ENCODE measurements around the gene GNPTAB.
"Not testable (repeated sequence)": the region's sequence is repeated elsewhere in the genome, so short reads cannot be mapped to it uniquely, and the experiment has no call there.

Gene GNPTAB

GRCh38 chr12:101852998-101853397 is 22.2 kb upstream of the GNPTAB start:
- no peak for DNase-seq (ENCODE audit: low read depth, low spot score)

GRCh38 chr12:101850199-101850598 is 19.4 kb upstream of the GNPTAB start:
- DNase-seq (ENCODE audit: low read depth, low spot score): no peak

GRCh38 chr12:101847325-101847724 is 16.6 kb upstream of the GNPTAB start:
- no peak for DNase-seq (ENCODE audit: low read depth, low spot score)

- DNase-seq (ENCODE audit: low read depth, low spot score): no peak
Measured at GRCh38 chr12:101845137-101845711, 14.5 kb upstream of the GNPTAB start.

- no peak for DNase-seq (ENCODE audit: low read depth, low spot score)
Measured at GRCh38 chr12:101841069-101841468, 10.3 kb upstream of the GNPTAB start.

- DNase-seq (ENCODE audit: low read depth, low spot score): peak; percentile 60
Measured at GRCh38 chr12:101839324-101840283, 8.8 kb upstream of the GNPTAB start.

GRCh38 chr12:101838628-101839323 is 8.0 kb upstream of the GNPTAB start:
- no peak for DNase-seq (ENCODE audit: low read depth, low spot score)

- no peak for DNase-seq (ENCODE audit: low read depth, low spot score)
Measured at GRCh38 chr12:101832030-101832429, 1.3 kb upstream of the GNPTAB start.

GRCh38 chr12:101829639-101830366 is 956 bp downstream of the GNPTAB start:
- DNase-seq (ENCODE audit: low read depth, low spot score): no peak

- DNase-seq (ENCODE audit: low read depth, low spot score): no peak
Measured at GRCh38 chr12:101828463-101829196, 2.1 kb downstream of the GNPTAB start.

GRCh38 chr12:101826766-101827368 is 3.9 kb downstream of the GNPTAB start:
- DNase-seq (ENCODE audit: low read depth, low spot score): no peak

- DNase-seq (ENCODE audit: low read depth, low spot score): peak; percentile 36
Measured at GRCh38 chr12:101824831-101825230, 5.9 kb downstream of the GNPTAB start.

- DNase-seq (ENCODE audit: low read depth, low spot score): peak; percentile 77
Measured at GRCh38 chr12:101823891-101824290, 6.9 kb downstream of the GNPTAB start.

- no peak for DNase-seq (ENCODE audit: low read depth, low spot score)
Measured at GRCh38 chr12:101823039-101823438, 7.7 kb downstream of the GNPTAB start.

GRCh38 chr12:101819467-101819866 is 11.3 kb downstream of the GNPTAB start:
- no peak for DNase-seq (ENCODE audit: low read depth, low spot score)

- DNase-seq (ENCODE audit: low read depth, low spot score): not testable (repeated sequence)
Measured at GRCh38 chr12:101818689-101819088, 12.1 kb downstream of the GNPTAB start.

GRCh38 chr12:101813117-101813516 is 17.6 kb downstream of the GNPTAB start:
- no peak for DNase-seq (ENCODE audit: low read depth, low spot score)

GRCh38 chr12:101812716-101813115 is 18.0 kb downstream of the GNPTAB start:
- DNase-seq (ENCODE audit: low read depth, low spot score): not testable (repeated sequence)

GRCh38 chr12:101811342-101811741 is 19.4 kb downstream of the GNPTAB start:
- not testable (repeated sequence) for DNase-seq (ENCODE audit: low read depth, low spot score)

GRCh38 chr12:101809208-101809607 is 21.6 kb downstream of the GNPTAB start:
- DNase-seq (ENCODE audit: low read depth, low spot score): no peak

- no peak for DNase-seq (ENCODE audit: low read depth, low spot score)
Measured at GRCh38 chr12:101806265-101806664, 24.5 kb downstream of the GNPTAB start.

Measured in ELF-1 (cell line).